K562 (cell line): ENCODE measurements around the gene MAP7D1. TPM values are rescaled to one million over a fixed set of nuclear protein-coding genes. Genes with fewer than 3 reads are reported as not detected.

Experiments used
- BCOR ChIP-seq: fragments of 450-650 bp; IDR thresholded peaks from 2 replicates; pipeline ENCODE4 v1.6.1; 2016
- DLX4 ChIP-seq: fragments of 250-450 bp; sonication (Bioruptor Pico); IDR thresholded peaks from 2 replicates; pipeline ENCODE4 v1.6.1; 2021; ENCODE audit warnings: mild to moderate bottlenecking
- MYBL2 ChIP-seq, 2 experiments: fragments of 450-650 bp in 1 of 2; sonication (generic) in 1 of 2; formaldehyde crosslinking in 1 of 2; IDR thresholded peaks; 2 replicates each; pipeline versions ENCODE4 v1.6.1 to v1.8.1; 2017 to 2022; ENCODE audit warnings: borderline replicate concordance in 1 of 2, inconsistent platforms in 1 of 2, low read depth in 1 of 2, mild to moderate bottlenecking in 1 of 2, missing genetic modification reagents in 1 of 2, moderate library complexity in 1 of 2
- RERE ChIP-seq: sonication (generic); formaldehyde crosslinking; IDR thresholded peaks from 2 replicates; pipeline ENCODE4 v1.8.0; 2023; ENCODE audit warnings: missing genetic modification reagents, mild to moderate bottlenecking, borderline replicate concordance
- ZNF589 ChIP-seq: fragments of 200-800 bp; sonication (Bioruptor generic); IDR thresholded peaks from 2 replicates; pipeline ENCODE4 v1.6.1; 2016; ENCODE audit warnings: low read depth, missing genetic modification characterization, missing compliant biosample characterization
- polyA plus RNA-seq, 8 experiments: library from polyadenylated mRNA; depleted of rRNA in 4 of 8; stranded (reverse) in 5 of 8; unstranded in 3 of 8; fragments of >200 nt; fragmentation: Nextera tagmentation in 2 of 8; fragmentation: Illumina TruSeq in 1 of 8; extraction: Ambion mirVana in 2 of 8; extraction: Trizol in 1 of 8; gene quantifications; 2 replicates each; pipeline versions ENCODE4 v1.2.1 to v1.2.3, GENCODE V29; 2011 to 2014; ENCODE audit warnings: inconsistent platforms in 1 of 8, missing spikeins in 1 of 8
- total RNA-seq, 7 experiments: library from RNA; depleted of rRNA in 6 of 7; stranded (reverse); fragments of >200 nt in 6 of 7; fragmentation: Illumina TruSeq in 2 of 7; extraction: Trizol in 2 of 7; gene quantifications; 2 replicates each; pipeline versions ENCODE4 v1.2.1 to v1.2.3, GENCODE V29; 2011 to 2021; ENCODE audit warnings: low replicate concordance in 1 of 7
- TF ChIP-seq, protein P1 (sequence below): fragments of 450-650 bp; IDR thresholded peaks from 2 replicates; pipeline ENCODE4 v1.6.1; 2016; ENCODE audit warnings: mild to moderate bottlenecking, moderate library complexity

MAP7D1 gene
- total and polyA plus RNA-seq, 9 of the 15 experiments (the other 6 are each of a cell fraction or from before 2014, with no cell fraction given): 3.6 to 108 (median 34.5) TPM

GRCh38 chr1:36175137-36176095 lies 19.5 kb downstream of the MAP7D1 start (continued):
- TF ChIP-seq, protein P1, sequence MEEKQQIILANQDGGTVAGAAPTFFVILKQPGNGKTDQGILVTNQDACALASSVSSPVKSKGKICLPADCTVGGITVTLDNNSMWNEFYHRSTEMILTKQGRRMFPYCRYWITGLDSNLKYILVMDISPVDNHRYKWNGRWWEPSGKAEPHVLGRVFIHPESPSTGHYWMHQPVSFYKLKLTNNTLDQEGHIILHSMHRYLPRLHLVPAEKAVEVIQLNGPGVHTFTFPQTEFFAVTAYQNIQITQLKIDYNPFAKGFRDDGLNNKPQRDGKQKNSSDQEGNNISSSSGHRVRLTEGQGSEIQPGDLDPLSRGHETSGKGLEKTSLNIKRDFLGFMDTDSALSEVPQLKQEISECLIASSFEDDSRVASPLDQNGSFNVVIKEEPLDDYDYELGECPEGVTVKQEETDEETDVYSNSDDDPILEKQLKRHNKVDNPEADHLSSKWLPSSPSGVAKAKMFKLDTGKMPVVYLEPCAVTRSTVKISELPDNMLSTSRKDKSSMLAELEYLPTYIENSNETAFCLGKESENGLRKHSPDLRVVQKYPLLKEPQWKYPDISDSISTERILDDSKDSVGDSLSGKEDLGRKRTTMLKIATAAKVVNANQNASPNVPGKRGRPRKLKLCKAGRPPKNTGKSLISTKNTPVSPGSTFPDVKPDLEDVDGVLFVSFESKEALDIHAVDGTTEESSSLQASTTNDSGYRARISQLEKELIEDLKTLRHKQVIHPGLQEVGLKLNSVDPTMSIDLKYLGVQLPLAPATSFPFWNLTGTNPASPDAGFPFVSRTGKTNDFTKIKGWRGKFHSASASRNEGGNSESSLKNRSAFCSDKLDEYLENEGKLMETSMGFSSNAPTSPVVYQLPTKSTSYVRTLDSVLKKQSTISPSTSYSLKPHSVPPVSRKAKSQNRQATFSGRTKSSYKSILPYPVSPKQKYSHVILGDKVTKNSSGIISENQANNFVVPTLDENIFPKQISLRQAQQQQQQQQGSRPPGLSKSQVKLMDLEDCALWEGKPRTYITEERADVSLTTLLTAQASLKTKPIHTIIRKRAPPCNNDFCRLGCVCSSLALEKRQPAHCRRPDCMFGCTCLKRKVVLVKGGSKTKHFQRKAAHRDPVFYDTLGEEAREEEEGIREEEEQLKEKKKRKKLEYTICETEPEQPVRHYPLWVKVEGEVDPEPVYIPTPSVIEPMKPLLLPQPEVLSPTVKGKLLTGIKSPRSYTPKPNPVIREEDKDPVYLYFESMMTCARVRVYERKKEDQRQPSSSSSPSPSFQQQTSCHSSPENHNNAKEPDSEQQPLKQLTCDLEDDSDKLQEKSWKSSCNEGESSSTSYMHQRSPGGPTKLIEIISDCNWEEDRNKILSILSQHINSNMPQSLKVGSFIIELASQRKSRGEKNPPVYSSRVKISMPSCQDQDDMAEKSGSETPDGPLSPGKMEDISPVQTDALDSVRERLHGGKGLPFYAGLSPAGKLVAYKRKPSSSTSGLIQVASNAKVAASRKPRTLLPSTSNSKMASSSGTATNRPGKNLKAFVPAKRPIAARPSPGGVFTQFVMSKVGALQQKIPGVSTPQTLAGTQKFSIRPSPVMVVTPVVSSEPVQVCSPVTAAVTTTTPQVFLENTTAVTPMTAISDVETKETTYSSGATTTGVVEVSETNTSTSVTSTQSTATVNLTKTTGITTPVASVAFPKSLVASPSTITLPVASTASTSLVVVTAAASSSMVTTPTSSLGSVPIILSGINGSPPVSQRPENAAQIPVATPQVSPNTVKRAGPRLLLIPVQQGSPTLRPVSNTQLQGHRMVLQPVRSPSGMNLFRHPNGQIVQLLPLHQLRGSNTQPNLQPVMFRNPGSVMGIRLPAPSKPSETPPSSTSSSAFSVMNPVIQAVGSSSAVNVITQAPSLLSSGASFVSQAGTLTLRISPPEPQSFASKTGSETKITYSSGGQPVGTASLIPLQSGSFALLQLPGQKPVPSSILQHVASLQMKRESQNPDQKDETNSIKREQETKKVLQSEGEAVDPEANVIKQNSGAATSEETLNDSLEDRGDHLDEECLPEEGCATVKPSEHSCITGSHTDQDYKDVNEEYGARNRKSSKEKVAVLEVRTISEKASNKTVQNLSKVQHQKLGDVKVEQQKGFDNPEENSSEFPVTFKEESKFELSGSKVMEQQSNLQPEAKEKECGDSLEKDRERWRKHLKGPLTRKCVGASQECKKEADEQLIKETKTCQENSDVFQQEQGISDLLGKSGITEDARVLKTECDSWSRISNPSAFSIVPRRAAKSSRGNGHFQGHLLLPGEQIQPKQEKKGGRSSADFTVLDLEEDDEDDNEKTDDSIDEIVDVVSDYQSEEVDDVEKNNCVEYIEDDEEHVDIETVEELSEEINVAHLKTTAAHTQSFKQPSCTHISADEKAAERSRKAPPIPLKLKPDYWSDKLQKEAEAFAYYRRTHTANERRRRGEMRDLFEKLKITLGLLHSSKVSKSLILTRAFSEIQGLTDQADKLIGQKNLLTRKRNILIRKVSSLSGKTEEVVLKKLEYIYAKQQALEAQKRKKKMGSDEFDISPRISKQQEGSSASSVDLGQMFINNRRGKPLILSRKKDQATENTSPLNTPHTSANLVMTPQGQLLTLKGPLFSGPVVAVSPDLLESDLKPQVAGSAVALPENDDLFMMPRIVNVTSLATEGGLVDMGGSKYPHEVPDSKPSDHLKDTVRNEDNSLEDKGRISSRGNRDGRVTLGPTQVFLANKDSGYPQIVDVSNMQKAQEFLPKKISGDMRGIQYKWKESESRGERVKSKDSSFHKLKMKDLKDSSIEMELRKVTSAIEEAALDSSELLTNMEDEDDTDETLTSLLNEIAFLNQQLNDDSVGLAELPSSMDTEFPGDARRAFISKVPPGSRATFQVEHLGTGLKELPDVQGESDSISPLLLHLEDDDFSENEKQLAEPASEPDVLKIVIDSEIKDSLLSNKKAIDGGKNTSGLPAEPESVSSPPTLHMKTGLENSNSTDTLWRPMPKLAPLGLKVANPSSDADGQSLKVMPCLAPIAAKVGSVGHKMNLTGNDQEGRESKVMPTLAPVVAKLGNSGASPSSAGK: no peak
- TF ChIP-seq ZNF589 (no peak), DLX4 (CRISPR knock-in tag) (no peak), RERE (CRISPR knock-in tag) (no peak), MYBL2 (IDR thresholded peaks at IDR 0.05; ENCODE audit: low read depth) (no peak), MYBL2 (CRISPR knock-in tag; IDR thresholded peaks at IDR 0.05; ENCODE audit: borderline replicate concordance) (no peak), BCOR (no peak)
